Endodermal cell (in vitro differentiated cells): Measurements from ENCODE around the gene KARS1. TPM values are rescaled to one million over a fixed set of nuclear protein-coding genes. Genes with fewer than 3 reads are reported as not detected.

Source experiments
- DNase-seq: peaks from one replicate; pipeline ENCODE4 v3.0.0-alpha.2; 2017
- H3K27ac ChIP-seq: 2 replicates; pipeline ENCODE4 v1.5.1; 2013; ENCODE audit warnings: mild to moderate bottlenecking, low read depth, low read length, moderate library complexity
- H3K27me3 ChIP-seq: 2 replicates; pipeline ENCODE4 v1.6.1; 2013; ENCODE audit warnings: mild to moderate bottlenecking, low read length, moderate library complexity; ENCODE audit not compliant: insufficient read depth, control insufficient read depth, poor library complexity, severe bottlenecking
- H3K36me3 ChIP-seq: 2 replicates; pipeline ENCODE4 v1.7.0; 2013; ENCODE audit warnings: mild to moderate bottlenecking, low read length, moderate library complexity; ENCODE audit not compliant: control insufficient read depth, insufficient read depth
- H3K4me1 ChIP-seq: one replicate; pipeline ENCODE4 v1.7.0; 2013; ENCODE audit warnings: low read length; ENCODE audit not compliant: control insufficient read depth, insufficient read depth
- H3K4me3 ChIP-seq: 2 replicates; pipeline ENCODE4 v1.5.1; 2013; ENCODE audit warnings: mild to moderate bottlenecking, low read length, moderate library complexity
- H3K9ac ChIP-seq: 2 replicates; pipeline ENCODE4 v1.6.1; 2013; ENCODE audit warnings: mild to moderate bottlenecking, low read length, moderate library complexity; ENCODE audit not compliant: poor library complexity, severe bottlenecking; ENCODE audit errors: extremely low read depth
- H3K9me3 ChIP-seq: 2 replicates; pipeline ENCODE4 v1.6.1; 2013; ENCODE audit warnings: mild to moderate bottlenecking, low read length, moderate library complexity; ENCODE audit not compliant: control insufficient read depth
- H3K27ac Mint-ChIP-seq: 2 replicates; pipeline ENCODE4 v1.8.0; 2020; ENCODE audit warnings: mixed read lengths
- H3K27me3 Mint-ChIP-seq: 2 replicates; pipeline ENCODE4 v1.8.0; 2021; ENCODE audit warnings: mild to moderate bottlenecking, mixed read lengths; ENCODE audit not compliant: insufficient read depth
- H3K36me3 Mint-ChIP-seq: 2 replicates; pipeline ENCODE4 v1.8.0; 2020; ENCODE audit warnings: low read depth, mixed read lengths
- H3K4me1 Mint-ChIP-seq: 2 replicates; pipeline ENCODE4 v1.8.0; 2020; ENCODE audit warnings: mixed read lengths
- H3K4me3 Mint-ChIP-seq: 2 replicates; pipeline ENCODE4 v1.8.0; 2020; ENCODE audit warnings: mild to moderate bottlenecking, moderate library complexity, mixed read lengths
- H3K9me3 Mint-ChIP-seq: 2 replicates; pipeline ENCODE4 v1.8.0; 2020; ENCODE audit warnings: mild to moderate bottlenecking, mixed read lengths
- CTCF ChIP-seq: fragments of 200-600 bp; sonication (generic); conservative IDR thresholded peaks from 2 replicates; pipeline ENCODE4 v1.5.0; 2021; ENCODE audit warnings: antibody characterized with exemption, mild to moderate bottlenecking
- WGBS, 2 experiments: methylation state at CpG; one replicate each; pipeline versions ENCODE4 v1.1.5 to v1.1.7; 2013; ENCODE audit warnings: missing lambda C conversion rate in 2 of 2, mixed read lengths in 1 of 2; ENCODE audit not compliant: insufficient coverage in 1 of 2, insufficient read length in 1 of 2; 5-methylcytosine and 5-hydroxymethylcytosine counted together
- total RNA-seq, 2 donors: library from RNA; stranded (reverse); fragmentation: NEBNext Ultra II Directional in 1 of 2; extraction: Animal tissue kit (Norgen Biotek cat#: 25700) in 1 of 2; gene quantifications; 2 replicates in 1 of 2; 3 replicates in 1 of 2; pipeline ENCODE4 v1.2.1, GENCODE V29; 2021

KARS1 gene
- total RNA-seq, 2 donors from 2014 or later, result 141 to 168 TPM

GRCh38 chr16:75629132-75629531, 18.3 kb downstream of the KARS1 start:
- H3K9ac ChIP-seq, result no peak overlapping the region
- no peak for DNase-seq
- H3K4me3 ChIP-seq, result no peak overlapping the region
- H3K27ac Mint-ChIP-seq, result no peak overlapping the region
- peaks cover 88% of the 10 kb centered on the region for H3K36me3 ChIP-seq
- H3K4me1 ChIP-seq, result peaks cover 2% of the 10 kb centered on the region
- WGBS, 2 experiments, result 97 to 99% methylated on average over 10 of the region's 10 CpGs
- H3K4me3 Mint-ChIP-seq, result no peak overlapping the region
- no peaks in the 10 kb centered on the region for H3K9me3 Mint-ChIP-seq
- TF ChIP-seq CTCF, result no peak
- no peaks in the 10 kb centered on the region for H3K27me3 Mint-ChIP-seq
- H3K9me3 ChIP-seq, result no peaks in the 10 kb centered on the region
- no peaks in the 10 kb centered on the region for H3K27me3 ChIP-seq
- H3K4me1 Mint-ChIP-seq, result peaks cover 10% of the 10 kb centered on the region
- peaks cover 81% of the 10 kb centered on the region for H3K36me3 Mint-ChIP-seq
- H3K27ac ChIP-seq, result no peak overlapping the region

GRCh38 chr16:75628351-75628750, 19.1 kb downstream of the KARS1 start:
- H3K9me3 ChIP-seq, result no peaks in the 10 kb centered on the region
- no peaks in the 10 kb centered on the region for H3K27me3 Mint-ChIP-seq
- no peak for TF ChIP-seq CTCF
- H3K9ac ChIP-seq, result no peak overlapping the region
- 95 to 100% methylated on average over 2 to 4 of the region's 4 CpGs for WGBS, 2 experiments
- H3K27ac ChIP-seq, result no peak overlapping the region
- H3K27ac Mint-ChIP-seq, result peak overlapping the region; percentile 36
- peaks cover 2% of the 10 kb centered on the region for H3K4me1 ChIP-seq
- no peaks in the 10 kb centered on the region for H3K27me3 ChIP-seq
- H3K9me3 Mint-ChIP-seq, result no peaks in the 10 kb centered on the region
- peaks cover 80% of the 10 kb centered on the region for H3K36me3 ChIP-seq
- H3K36me3 Mint-ChIP-seq, result peaks cover 74% of the 10 kb centered on the region
- no peak overlapping the region for H3K4me3 Mint-ChIP-seq
- no peak overlapping the region for H3K4me3 ChIP-seq
- no peak for DNase-seq
- H3K4me1 Mint-ChIP-seq, result peaks cover 10% of the 10 kb centered on the region

- Mint-ChIP-seq H3K36me3 (peaks cover 69% of the 10 kb centered on the region), H3K27me3 (no peaks in the 10 kb centered on the region), H3K27ac (no peak overlapping the region), H3K4me3 (no peak overlapping the region), H3K4me1 (peaks cover 10% of the 10 kb centered on the region), H3K9me3 (no peaks in the 10 kb centered on the region)
- 94 to 95% methylated on average over 3 of the region's 3 CpGs for WGBS, 2 experiments
- Histone ChIP-seq H3K36me3 (peaks cover 75% of the 10 kb centered on the region), H3K4me1 (peaks cover 2% of the 10 kb centered on the region), H3K27me3 (no peaks in the 10 kb centered on the region), H3K27ac (no peak overlapping the region), H3K9me3 (no peaks in the 10 kb centered on the region), H3K9ac (no peak overlapping the region), H3K4me3 (no peak overlapping the region)
- TF ChIP-seq CTCF, result no peak
- no peak for DNase-seq
Measured at GRCh38 chr16:75627851-75628250, 19.6 kb downstream of the KARS1 start.
